Measurements from ENCODE around the gene SDF4. TPM values are rescaled to one million over a fixed set of nuclear protein-coding genes. Genes with fewer than 3 reads are reported as not detected.

The SDF4 gene
- total and polyA plus RNA-seq, 2 experiments from 2014 or later = 45.0 to 62.6 TPM

GRCh38 chr1:1173061-1173792 lies 58.6 kb downstream of the SDF4 start:
- Histone ChIP-seq H3K4me2 (peak overlapping the region; percentile 55), H3K79me2 (replicated peaks; ENCODE audit: insufficient read depth) (no peaks in the 10 kb centered on the region), H2AFZ (no peak overlapping the region; the same call in 1 of the 2 replicates), H3K4me3 (no peak overlapping the region), H3K9me2 (ENCODE audit: insufficient read depth) (no peaks in the 10 kb centered on the region), H3K27me3 (ENCODE audit: insufficient read depth) (no peaks in the 10 kb centered on the region), H3K4me1 (ENCODE audit: insufficient read depth) (peaks cover 13% of the 10 kb centered on the region; the same call in 1 of the 2 replicates), H3K27ac (ENCODE audit: low read depth) (no peak overlapping the region), H4K20me1 (replicated peaks; ENCODE audit: insufficient read depth) (no peaks in the 10 kb centered on the region), H3K36me3 (ENCODE audit: insufficient read depth) (no peaks in the 10 kb centered on the region), H3F3A (replicated peaks; ENCODE audit: low read depth) (no peaks in the 10 kb centered on the region)
- Mint-ChIP-seq H3K9me3 (no peaks in the 10 kb centered on the region; the same call in 2 of the 3 replicates), H3K27me3 (ENCODE audit: insufficient read depth, low read depth, poor library complexity) (peaks cover 12% of the 10 kb centered on the region), H3K4me1 (peaks cover 28% of the 10 kb centered on the region), H3K27ac (no peak overlapping the region), H3K4me3 (no peak overlapping the region), H3K36me3 (ENCODE audit: low read depth) (no peaks in the 10 kb centered on the region)
- DNase-seq (ENCODE audit: low spot score) (no peak), ATAC-seq (peak; percentile 12; the same call in 2 of the 3 replicates)
- TF ChIP-seq POLR2AphosphoS5 (IDR thresholded peaks at IDR 0.05; ENCODE audit: low read depth) = no peak
- no peak for TF ChIP-seq REST (IDR thresholded peaks at IDR 0.05; ENCODE audit: unreplicated experiment)

GRCh38 chr1:1171546-1172340 lies 60.1 kb downstream of the SDF4 start:
- Histone ChIP-seq H3K79me2 (replicated peaks; ENCODE audit: insufficient read depth) (no peaks in the 10 kb centered on the region), H3K27me3 (ENCODE audit: insufficient read depth) (no peaks in the 10 kb centered on the region), H3K36me3 (ENCODE audit: insufficient read depth) (no peaks in the 10 kb centered on the region), H3K9me2 (ENCODE audit: insufficient read depth) (no peaks in the 10 kb centered on the region), H3K4me1 (ENCODE audit: insufficient read depth) (peaks cover 9% of the 10 kb centered on the region; the same call in 1 of the 2 replicates), H3K4me3 (no peak overlapping the region), H4K20me1 (replicated peaks; ENCODE audit: insufficient read depth) (no peaks in the 10 kb centered on the region), H3F3A (replicated peaks; ENCODE audit: low read depth) (no peaks in the 10 kb centered on the region), H2AFZ (no peak overlapping the region), H3K27ac (ENCODE audit: low read depth) (no peak overlapping the region), H3K4me2 (no peak overlapping the region)
- Mint-ChIP-seq H3K27me3 (ENCODE audit: insufficient read depth, low read depth, poor library complexity) (peaks cover 11% of the 10 kb centered on the region), H3K27ac (no peak overlapping the region), H3K36me3 (ENCODE audit: low read depth) (no peaks in the 10 kb centered on the region), H3K9me3 (no peaks in the 10 kb centered on the region; the same call in 2 of the 3 replicates), H3K4me3 (no peak overlapping the region), H3K4me1 (peaks cover 23% of the 10 kb centered on the region)
- ATAC-seq (no peak), DNase-seq (ENCODE audit: low spot score) (peak; percentile 2)
- TF ChIP-seq NANOG (IDR thresholded peaks at IDR 0.05; ENCODE audit: borderline replicate concordance) = no peak

GRCh38 chr1:1171161-1171545 lies 60.6 kb downstream of the SDF4 start:
- no peaks in the 10 kb centered on the region for H3K36me3 Mint-ChIP-seq (ENCODE audit: low read depth)
- DNase-seq (ENCODE audit: low spot score) (no peak), ATAC-seq (no peak)
- no peaks in the 10 kb centered on the region for H3F3A ChIP-seq (replicated peaks; ENCODE audit: low read depth)
- peaks cover 19% of the 10 kb centered on the region for H3K4me1 Mint-ChIP-seq
- no peaks in the 10 kb centered on the region; the same call in 2 of the 3 replicates for H3K9me3 Mint-ChIP-seq
- no peaks in the 10 kb centered on the region for H3K27me3 ChIP-seq (ENCODE audit: insufficient read depth)
- no peak overlapping the region for H3K4me3 Mint-ChIP-seq
- H3K4me2 ChIP-seq = no peak overlapping the region
- no peaks in the 10 kb centered on the region for H3K9me2 ChIP-seq (ENCODE audit: insufficient read depth)
- H3K4me1 ChIP-seq (ENCODE audit: insufficient read depth) = peaks cover 5% of the 10 kb centered on the region; the same call in 1 of the 2 replicates
- no peak overlapping the region for H2AFZ ChIP-seq
- H3K27ac Mint-ChIP-seq = no peak overlapping the region
- H3K36me3 ChIP-seq (ENCODE audit: insufficient read depth) = no peaks in the 10 kb centered on the region
- no peak overlapping the region for H3K4me3 ChIP-seq
- no peaks in the 10 kb centered on the region for H4K20me1 ChIP-seq (replicated peaks; ENCODE audit: insufficient read depth)
- no peaks in the 10 kb centered on the region for H3K79me2 ChIP-seq (replicated peaks; ENCODE audit: insufficient read depth)
- no peak overlapping the region for H3K27ac ChIP-seq (ENCODE audit: low read depth)
- peaks cover 9% of the 10 kb centered on the region for H3K27me3 Mint-ChIP-seq (ENCODE audit: insufficient read depth, low read depth, poor library complexity)
- TF ChIP-seq JUNB (IDR thresholded peaks at IDR 0.05; ENCODE audit: unreplicated experiment) = no peak
- TF ChIP-seq STAT1 (IDR thresholded peaks at IDR 0.05; ENCODE audit: unreplicated experiment) = no peak
- TF ChIP-seq EZH2phosphoT487 (IDR thresholded peaks at IDR 0.05; ENCODE audit: unreplicated experiment) = no peak
